Measurements from ENCODE around the gene TBC1D4.

DNA sequence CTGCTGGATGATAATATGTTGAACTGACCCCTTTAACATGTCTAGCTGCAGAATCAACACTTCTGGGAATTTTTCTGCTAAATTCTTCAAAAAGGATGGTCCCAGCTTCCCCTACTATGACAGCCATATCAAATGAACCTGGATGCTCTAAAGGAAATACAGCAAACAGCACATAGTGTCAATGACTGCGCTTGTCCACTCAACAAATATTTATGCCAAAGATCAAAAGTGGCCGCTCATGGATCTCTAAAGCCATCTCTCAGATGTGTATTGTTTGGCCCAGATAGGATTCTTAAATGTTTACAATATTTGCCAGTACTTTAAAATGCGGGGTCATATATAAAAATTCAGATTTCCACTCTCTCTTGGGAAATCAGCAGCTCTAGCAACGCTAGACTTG, 3.3 kb downstream of the TBC1D4 start:
- TF ChIP-seq, protein P1, sequence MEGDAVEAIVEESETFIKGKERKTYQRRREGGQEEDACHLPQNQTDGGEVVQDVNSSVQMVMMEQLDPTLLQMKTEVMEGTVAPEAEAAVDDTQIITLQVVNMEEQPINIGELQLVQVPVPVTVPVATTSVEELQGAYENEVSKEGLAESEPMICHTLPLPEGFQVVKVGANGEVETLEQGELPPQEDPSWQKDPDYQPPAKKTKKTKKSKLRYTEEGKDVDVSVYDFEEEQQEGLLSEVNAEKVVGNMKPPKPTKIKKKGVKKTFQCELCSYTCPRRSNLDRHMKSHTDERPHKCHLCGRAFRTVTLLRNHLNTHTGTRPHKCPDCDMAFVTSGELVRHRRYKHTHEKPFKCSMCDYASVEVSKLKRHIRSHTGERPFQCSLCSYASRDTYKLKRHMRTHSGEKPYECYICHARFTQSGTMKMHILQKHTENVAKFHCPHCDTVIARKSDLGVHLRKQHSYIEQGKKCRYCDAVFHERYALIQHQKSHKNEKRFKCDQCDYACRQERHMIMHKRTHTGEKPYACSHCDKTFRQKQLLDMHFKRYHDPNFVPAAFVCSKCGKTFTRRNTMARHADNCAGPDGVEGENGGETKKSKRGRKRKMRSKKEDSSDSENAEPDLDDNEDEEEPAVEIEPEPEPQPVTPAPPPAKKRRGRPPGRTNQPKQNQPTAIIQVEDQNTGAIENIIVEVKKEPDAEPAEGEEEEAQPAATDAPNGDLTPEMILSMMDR (conservative IDR thresholded peaks at IDR 0.05 in 1 of 2, IDR thresholded peaks at IDR 0.05 in 1 of 2; ENCODE audit: extremely low read depth in 1 of 2, insufficient read depth in 1 of 2, low read depth in 1 of 2, low read length in 2 of 2), result no peak
- TF ChIP-seq EZH2 (IDR thresholded peaks at IDR 0.05; ENCODE audit: borderline replicate concordance, low read length), result no peak
